ENCODE results near the gene PLCB2.

The PLCB2 gene

DNA sequence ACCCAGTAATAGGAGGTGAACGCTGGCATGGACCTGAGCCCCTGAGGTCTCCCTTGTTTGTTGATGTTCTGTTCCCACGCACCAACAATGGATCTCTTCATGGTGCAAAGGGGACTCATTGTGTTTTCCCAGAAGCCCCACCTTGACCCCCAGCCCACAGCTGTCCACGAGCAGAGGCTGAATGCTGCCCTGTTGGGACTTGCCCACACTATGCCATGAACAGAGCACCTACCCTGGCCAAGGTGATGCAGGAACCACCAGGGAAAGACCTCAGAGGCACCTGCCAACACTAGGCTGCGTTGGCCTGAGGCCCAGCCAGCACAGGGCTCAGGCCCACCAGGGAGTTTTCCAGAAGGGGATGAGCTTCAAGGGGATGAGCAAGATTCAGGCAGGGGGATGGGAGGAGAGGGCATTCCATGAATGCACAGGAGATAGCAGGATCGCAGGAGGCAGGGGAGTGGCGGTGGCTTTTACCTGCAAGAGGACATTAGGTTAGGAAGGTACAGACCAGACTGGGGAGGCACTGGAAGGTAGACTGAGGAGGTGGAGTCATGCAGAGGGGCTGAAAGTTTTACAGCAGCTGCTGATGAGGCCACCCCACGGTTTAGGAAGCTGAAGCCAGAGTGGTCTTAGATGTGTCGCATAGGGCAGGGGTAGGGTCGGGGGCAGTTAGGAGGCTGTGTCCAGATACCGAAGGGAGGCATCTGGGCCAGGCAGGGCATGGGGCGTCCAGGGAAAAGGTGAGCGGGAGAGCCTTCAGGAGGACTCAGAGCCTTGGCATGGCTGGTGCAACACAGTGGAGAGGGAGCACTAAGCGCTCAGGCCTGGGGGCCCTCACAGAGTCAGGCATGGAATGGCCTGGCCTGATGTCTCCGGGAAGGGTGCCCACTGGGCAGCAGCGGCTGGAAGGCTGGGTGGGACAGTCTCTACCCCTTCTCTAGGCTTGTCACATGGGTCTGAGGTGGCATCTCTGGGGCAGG, 39.1 kb upstream of the PLCB2 start:
- Histone ChIP-seq H3K9ac (ENCODE audit: low read depth, low read length) (no peak overlapping the region), H4K20me1 (ENCODE audit: insufficient read depth, low read length) (no peaks in the 10 kb centered on the region), H3K9me3 (ENCODE audit: insufficient read depth, low read length, severe bottlenecking) (no peaks in the 10 kb centered on the region), H3K27ac (ENCODE audit: low read length) (no peak overlapping the region), H3K27me3 (ENCODE audit: insufficient read depth, low read length, poor library complexity) (no peaks in the 10 kb centered on the region), H3K4me1 (ENCODE audit: insufficient read depth, low read length) (peaks cover 3% of the 10 kb centered on the region; the same call in 1 of the 2 replicates), H2AFZ (ENCODE audit: low read depth, low read length) (no peak overlapping the region), H3K4me2 (ENCODE audit: insufficient read depth, low read length) (no peak overlapping the region), H3K79me2 (ENCODE audit: insufficient read depth, low read length) (no peaks in the 10 kb centered on the region), H3K4me3 (ENCODE audit: low read depth in 1 of 2, low read length in 2 of 2) (no peak overlapping the region), H3K36me3 (ENCODE audit: insufficient read depth, low read length) (no peaks in the 10 kb centered on the region)
- no peak for ATAC-seq (ENCODE audit: insufficient read depth, low read depth)
- TF ChIP-seq EZH2 (IDR thresholded peaks at IDR 0.05; ENCODE audit: borderline replicate concordance, low read depth, low read length, severe bottlenecking) = no peak
- TF ChIP-seq, protein P1, sequence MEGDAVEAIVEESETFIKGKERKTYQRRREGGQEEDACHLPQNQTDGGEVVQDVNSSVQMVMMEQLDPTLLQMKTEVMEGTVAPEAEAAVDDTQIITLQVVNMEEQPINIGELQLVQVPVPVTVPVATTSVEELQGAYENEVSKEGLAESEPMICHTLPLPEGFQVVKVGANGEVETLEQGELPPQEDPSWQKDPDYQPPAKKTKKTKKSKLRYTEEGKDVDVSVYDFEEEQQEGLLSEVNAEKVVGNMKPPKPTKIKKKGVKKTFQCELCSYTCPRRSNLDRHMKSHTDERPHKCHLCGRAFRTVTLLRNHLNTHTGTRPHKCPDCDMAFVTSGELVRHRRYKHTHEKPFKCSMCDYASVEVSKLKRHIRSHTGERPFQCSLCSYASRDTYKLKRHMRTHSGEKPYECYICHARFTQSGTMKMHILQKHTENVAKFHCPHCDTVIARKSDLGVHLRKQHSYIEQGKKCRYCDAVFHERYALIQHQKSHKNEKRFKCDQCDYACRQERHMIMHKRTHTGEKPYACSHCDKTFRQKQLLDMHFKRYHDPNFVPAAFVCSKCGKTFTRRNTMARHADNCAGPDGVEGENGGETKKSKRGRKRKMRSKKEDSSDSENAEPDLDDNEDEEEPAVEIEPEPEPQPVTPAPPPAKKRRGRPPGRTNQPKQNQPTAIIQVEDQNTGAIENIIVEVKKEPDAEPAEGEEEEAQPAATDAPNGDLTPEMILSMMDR (IDR thresholded peaks at IDR 0.05; ENCODE audit: borderline replicate concordance, extremely low read depth, low read length, poor library complexity, severe bottlenecking) = no peak
- no peak for DNase-seq

DNA sequence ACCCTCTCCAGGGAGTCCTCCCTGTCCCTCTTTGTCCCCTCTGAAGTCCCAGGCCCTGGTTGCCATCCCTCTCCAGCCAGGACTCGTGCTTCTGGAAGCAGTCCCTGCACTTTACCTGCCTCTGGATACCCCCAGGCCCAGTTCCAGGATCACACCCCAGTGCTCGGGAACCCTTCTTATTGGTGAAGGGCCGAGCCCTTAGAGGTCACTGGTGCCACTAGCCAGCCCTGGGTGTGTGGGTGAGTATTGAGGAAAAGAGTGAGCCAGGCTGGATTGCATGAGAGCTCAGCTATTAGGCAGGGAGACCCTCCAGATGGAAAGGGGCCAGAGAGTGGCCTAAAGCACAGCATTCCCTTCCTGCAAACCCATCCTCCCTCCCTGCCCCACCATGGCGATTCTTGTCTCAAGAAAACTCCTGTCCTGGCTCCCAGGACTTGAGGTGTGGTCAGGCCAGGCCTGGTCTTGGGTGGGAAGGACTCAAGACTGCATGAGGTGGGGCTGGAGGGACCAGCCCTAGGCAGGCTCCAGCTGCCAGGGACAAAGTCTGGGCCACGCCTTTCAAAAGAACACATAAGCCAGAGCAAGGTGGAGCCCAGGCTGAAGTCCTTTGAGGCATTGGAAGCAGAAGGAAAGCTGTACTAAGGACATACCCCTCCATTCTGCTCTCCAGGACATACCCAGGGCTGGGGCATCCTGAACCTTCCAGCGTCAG, 38.3 kb upstream of the PLCB2 start:
- Histone ChIP-seq H3K4me3 (ENCODE audit: low read depth in 1 of 2, low read length in 2 of 2) (no peak overlapping the region), H3K4me1 (ENCODE audit: insufficient read depth, low read length) (peaks cover 3% of the 10 kb centered on the region; the same call in 1 of the 2 replicates), H3K27me3 (ENCODE audit: insufficient read depth, low read length, poor library complexity) (no peaks in the 10 kb centered on the region), H2AFZ (ENCODE audit: low read depth, low read length) (no peak overlapping the region), H3K9me3 (ENCODE audit: insufficient read depth, low read length, severe bottlenecking) (no peaks in the 10 kb centered on the region), H3K79me2 (ENCODE audit: insufficient read depth, low read length) (no peaks in the 10 kb centered on the region), H4K20me1 (ENCODE audit: insufficient read depth, low read length) (no peaks in the 10 kb centered on the region), H3K9ac (ENCODE audit: low read depth, low read length) (no peak overlapping the region), H3K36me3 (ENCODE audit: insufficient read depth, low read length) (no peaks in the 10 kb centered on the region), H3K27ac (ENCODE audit: low read length) (no peak overlapping the region), H3K4me2 (ENCODE audit: insufficient read depth, low read length) (no peak overlapping the region)
- DNase-seq (no peak), ATAC-seq (ENCODE audit: insufficient read depth, low read depth) (no peak)
- TF ChIP-seq, protein P1 (IDR thresholded peaks at IDR 0.05; ENCODE audit: borderline replicate concordance, extremely low read depth, low read length, poor library complexity, severe bottlenecking) = no peak
- TF ChIP-seq EZH2 (IDR thresholded peaks at IDR 0.05; ENCODE audit: borderline replicate concordance, low read depth, low read length, severe bottlenecking) = no peak

DNA sequence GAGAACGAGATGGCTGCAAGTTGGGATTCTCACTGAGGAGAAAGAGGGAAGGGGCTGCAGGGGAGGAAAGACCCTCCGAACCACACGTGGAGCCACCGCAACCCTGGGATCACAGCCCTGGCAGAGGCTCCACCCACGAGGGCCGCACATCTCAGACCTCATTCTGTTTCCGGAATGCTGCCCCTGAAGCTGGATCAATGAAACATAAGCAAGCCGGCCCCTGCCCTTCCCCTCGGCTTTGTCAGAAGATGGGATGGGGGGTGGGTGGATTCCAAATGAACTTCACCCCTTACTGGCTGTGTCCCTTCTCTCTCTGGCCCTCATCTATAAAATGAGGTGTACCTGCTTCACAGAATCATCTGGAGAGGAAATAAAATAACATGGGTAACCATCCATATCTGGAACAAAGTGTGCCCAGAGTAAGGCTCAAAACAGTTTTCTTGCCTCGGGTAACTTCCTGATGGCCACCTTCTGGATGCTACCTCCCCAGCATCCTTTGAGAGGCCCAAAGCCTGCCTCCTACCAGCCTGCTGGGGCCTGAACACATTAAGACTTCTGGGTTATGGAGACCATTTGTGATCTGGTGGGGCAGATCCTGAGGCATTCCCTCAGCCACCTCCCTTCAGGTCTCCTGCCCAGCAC, 37.6 kb upstream of the PLCB2 start:
- H3K9ac ChIP-seq (ENCODE audit: low read depth, low read length) = no peak overlapping the region
- ATAC-seq (ENCODE audit: insufficient read depth, low read depth) (no peak), DNase-seq (no peak)
- no peak overlapping the region for H3K4me3 ChIP-seq (ENCODE audit: low read depth in 1 of 2, low read length in 2 of 2)
- no peak for TF ChIP-seq EZH2 (IDR thresholded peaks at IDR 0.05; ENCODE audit: borderline replicate concordance, low read depth, low read length, severe bottlenecking)
- TF ChIP-seq, protein P1 (IDR thresholded peaks at IDR 0.05; ENCODE audit: borderline replicate concordance, extremely low read depth, low read length, poor library complexity, severe bottlenecking) = no peak
- no peaks in the 10 kb centered on the region for H4K20me1 ChIP-seq (ENCODE audit: insufficient read depth, low read length)
- H3K27ac ChIP-seq (ENCODE audit: low read length) = no peak overlapping the region
- H3K27me3 ChIP-seq (ENCODE audit: insufficient read depth, low read length, poor library complexity) = no peaks in the 10 kb centered on the region
- H3K4me1 ChIP-seq (ENCODE audit: insufficient read depth, low read length) = peaks cover 3% of the 10 kb centered on the region; the same call in 1 of the 2 replicates
- no peaks in the 10 kb centered on the region for H3K79me2 ChIP-seq (ENCODE audit: insufficient read depth, low read length)
- no peaks in the 10 kb centered on the region for H3K36me3 ChIP-seq (ENCODE audit: insufficient read depth, low read length)
- no peaks in the 10 kb centered on the region for H3K9me3 ChIP-seq (ENCODE audit: insufficient read depth, low read length, severe bottlenecking)
- H2AFZ ChIP-seq (ENCODE audit: low read depth, low read length) = no peak overlapping the region; the same call in 1 of the 2 replicates
- H3K4me2 ChIP-seq (ENCODE audit: insufficient read depth, low read length) = no peak overlapping the region
